Measurements from ENCODE around the gene DCST2.

The DCST2 gene

DNA sequence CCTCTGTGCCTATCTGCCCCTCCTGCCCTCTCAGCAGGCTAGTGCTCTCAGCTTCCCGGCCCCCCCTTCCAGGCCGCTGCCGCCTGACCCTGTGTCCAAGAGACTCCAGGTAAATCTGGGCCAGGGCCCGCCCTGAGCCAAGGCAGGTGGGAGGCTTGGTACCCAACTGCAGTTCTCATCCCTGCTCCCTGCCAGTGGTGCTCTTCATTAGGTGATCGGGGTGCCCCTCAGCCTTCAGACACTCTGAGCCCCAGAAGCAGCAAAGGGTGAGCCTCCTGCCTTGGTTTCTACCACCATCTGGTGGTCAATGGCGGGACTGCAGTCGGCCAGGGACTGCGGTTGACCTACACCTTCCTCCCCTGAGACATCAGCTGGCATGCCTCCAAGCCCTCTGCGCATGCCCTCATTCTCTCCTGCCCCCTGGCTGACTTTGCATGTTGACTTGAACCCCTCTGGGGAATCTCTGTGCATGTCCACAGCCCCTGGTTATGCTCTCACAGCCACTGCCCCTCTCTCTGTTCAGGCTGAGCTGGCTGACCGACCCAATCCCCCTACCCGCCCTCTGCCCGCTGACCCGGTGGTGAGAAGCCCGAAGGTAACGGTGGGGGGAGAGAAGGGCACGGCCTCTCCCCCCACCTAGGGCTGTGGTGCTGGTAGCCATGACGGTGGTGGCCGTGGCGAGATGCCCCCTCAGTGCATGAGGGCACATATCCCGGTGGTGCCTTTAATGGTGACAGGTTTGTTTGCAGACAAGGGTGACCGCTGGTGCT lies 28.0 kb upstream of the DCST2 start:
- H3K4ac ChIP-seq (ENCODE audit: low read length): peak overlapping the region; percentile 81
- H3K27ac ChIP-seq (replicated peaks; ENCODE audit: low read length): no peak overlapping the region
- H3K4me2 ChIP-seq (ENCODE audit: insufficient read depth, low read length, poor library complexity, severe bottlenecking): peak overlapping the region; percentile 93
- no peak overlapping the region for H4K91ac ChIP-seq (ENCODE audit: low read depth, low read length, poor library complexity)
- peak overlapping the region; percentile 78 for H3K18ac ChIP-seq (ENCODE audit: low read length)
- no peaks in the 10 kb centered on the region for H3K27me3 ChIP-seq (ENCODE audit: control insufficient read depth in 3 of 3, insufficient read depth in 3 of 3, low read depth in 1 of 3, low read length in 3 of 3)
- no peak overlapping the region for H3K4me3 ChIP-seq (ENCODE audit: low read length in 2 of 2)
- no CpG with 5 or more reads among the region's 21 CpGs for WGBS, 2 donors (ENCODE audit: extremely low coverage in 2 of 2, insufficient read length in 2 of 2, insufficient replicate concordance in 1 of 2)
- DNase-seq (ENCODE audit: low spot score): peak; percentile 88
- H2AK5ac ChIP-seq (ENCODE audit: low read depth, low read length): peak overlapping the region; percentile 93
- peak overlapping the region; percentile 79 for H3K9ac ChIP-seq (ENCODE audit: low read depth, low read length, poor library complexity)
- peak overlapping the region; percentile 19 for H2BK120ac ChIP-seq (ENCODE audit: low read depth, low read length)
- no peaks in the 10 kb centered on the region for H3K9me3 ChIP-seq (replicated peaks in 1 of 2; ENCODE audit: control insufficient read depth in 2 of 2, insufficient read depth in 1 of 2, low read depth in 1 of 2, low read length in 2 of 2)
- H2BK15ac ChIP-seq (ENCODE audit: low read length): peak overlapping the region; percentile 86
- H3K23ac ChIP-seq (ENCODE audit: low read depth, low read length, poor library complexity): peak overlapping the region; percentile 57
- peaks cover 20 to 38% of the 10 kb centered on the region in 2 donors for H3K36me3 ChIP-seq (replicated peaks in 1 of 2; ENCODE audit: control insufficient read depth in 2 of 2, insufficient read depth in 2 of 2, low read length in 2 of 2)
- H3K79me1 ChIP-seq (ENCODE audit: low read depth, low read length): peaks cover 8% of the 10 kb centered on the region
- H4K8ac ChIP-seq (ENCODE audit: low read depth, low read length): no peak overlapping the region
- no peak overlapping the region for H2BK12ac ChIP-seq (ENCODE audit: low read length)
- H2BK5ac ChIP-seq (ENCODE audit: low read length): peak overlapping the region; percentile 88
- no peak overlapping the region for H2AFZ ChIP-seq (ENCODE audit: low read length)
- H3K14ac ChIP-seq (ENCODE audit: low read length): no peak overlapping the region
- H3K4me1 ChIP-seq (ENCODE audit: control insufficient read depth in 2 of 2, insufficient read depth in 1 of 2, low read depth in 1 of 2, low read length in 2 of 2): peaks cover 12 to 15% of the 10 kb centered on the region in 2 donors

DNA sequence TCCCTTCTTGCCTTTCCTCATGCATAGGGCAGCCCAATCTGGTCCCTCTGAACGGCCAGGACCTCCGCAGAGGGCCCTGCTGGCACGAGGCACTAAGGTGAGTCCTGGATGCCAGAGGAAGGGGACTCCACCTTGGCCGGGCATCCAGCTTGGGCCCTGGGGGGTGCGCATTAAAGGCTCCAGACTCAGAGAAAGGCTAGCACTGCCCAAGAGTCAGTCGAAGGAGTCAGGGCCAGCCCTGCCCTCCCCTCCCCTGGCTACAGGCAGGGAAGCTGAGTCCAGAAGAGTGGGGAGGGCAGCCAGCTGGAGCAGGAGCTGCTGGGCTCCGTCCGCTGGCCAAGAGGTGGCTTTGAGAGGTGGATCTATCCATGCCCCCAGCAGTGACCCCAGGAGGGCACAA lies 27.2 kb upstream of the DCST2 start:
- H3K36me3 ChIP-seq (replicated peaks in 1 of 2; ENCODE audit: control insufficient read depth in 2 of 2, insufficient read depth in 2 of 2, low read length in 2 of 2): peaks cover 21 to 40% of the 10 kb centered on the region in 2 donors
- H3K4me3 ChIP-seq (ENCODE audit: low read length in 2 of 2): no peak overlapping the region
- peaks cover 7% of the 10 kb centered on the region for H3K79me1 ChIP-seq (ENCODE audit: low read depth, low read length)
- WGBS, 2 donors (ENCODE audit: extremely low coverage in 2 of 2, insufficient read length in 2 of 2, insufficient replicate concordance in 1 of 2): no CpG with 5 or more reads among the region's 8 CpGs
- H3K4ac ChIP-seq (ENCODE audit: low read length): no peak overlapping the region
- no peak overlapping the region for H3K27ac ChIP-seq (replicated peaks; ENCODE audit: low read length)
- no peak overlapping the region for H2AFZ ChIP-seq (ENCODE audit: low read length)
- H3K23ac ChIP-seq (ENCODE audit: low read depth, low read length, poor library complexity): no peak overlapping the region
- no peak overlapping the region for H2BK15ac ChIP-seq (ENCODE audit: low read length)
- H3K14ac ChIP-seq (ENCODE audit: low read length): no peak overlapping the region
- H3K4me2 ChIP-seq (ENCODE audit: insufficient read depth, low read length, poor library complexity, severe bottlenecking): no peak overlapping the region
- no peaks in the 10 kb centered on the region for H3K9me3 ChIP-seq (replicated peaks in 1 of 2; ENCODE audit: control insufficient read depth in 2 of 2, insufficient read depth in 1 of 2, low read depth in 1 of 2, low read length in 2 of 2)
- no peak overlapping the region for H3K9ac ChIP-seq (ENCODE audit: low read depth, low read length, poor library complexity)
- peak overlapping the region; percentile 19 for H2BK120ac ChIP-seq (ENCODE audit: low read depth, low read length)
- no peak overlapping the region for H4K8ac ChIP-seq (ENCODE audit: low read depth, low read length)
- peak overlapping the region; percentile 88 for H2BK5ac ChIP-seq (ENCODE audit: low read length)
- H2AK5ac ChIP-seq (ENCODE audit: low read depth, low read length): peak overlapping the region; percentile 93
- no peak for DNase-seq (ENCODE audit: low spot score)
- H4K91ac ChIP-seq (ENCODE audit: low read depth, low read length, poor library complexity): no peak overlapping the region
- no peaks in the 10 kb centered on the region for H3K27me3 ChIP-seq (ENCODE audit: control insufficient read depth in 3 of 3, insufficient read depth in 3 of 3, low read depth in 1 of 3, low read length in 3 of 3)
- peaks cover 12 to 15% of the 10 kb centered on the region in 2 donors for H3K4me1 ChIP-seq (ENCODE audit: control insufficient read depth in 2 of 2, insufficient read depth in 1 of 2, low read depth in 1 of 2, low read length in 2 of 2)
- peak overlapping the region; percentile 35 for H3K18ac ChIP-seq (ENCODE audit: low read length)
- no peak overlapping the region for H2BK12ac ChIP-seq (ENCODE audit: low read length)

DNA sequence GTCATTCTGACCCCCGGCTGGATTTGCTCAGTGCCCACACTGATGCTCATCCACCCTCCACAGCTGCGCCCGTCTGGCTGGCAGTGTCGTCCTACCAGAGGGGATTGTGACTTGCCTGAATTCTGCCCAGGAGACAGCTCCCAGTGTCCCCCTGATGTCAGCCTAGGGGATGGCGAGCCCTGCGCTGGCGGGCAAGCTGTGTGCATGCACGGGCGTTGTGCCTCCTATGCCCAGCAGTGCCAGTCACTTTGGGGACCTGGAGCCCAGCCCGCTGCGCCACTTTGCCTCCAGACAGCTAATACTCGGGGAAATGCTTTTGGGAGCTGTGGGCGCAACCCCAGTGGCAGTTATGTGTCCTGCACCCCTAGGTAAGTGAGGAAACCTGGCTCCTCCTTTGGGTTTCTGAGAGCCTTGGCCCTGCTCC lies 24.2 kb upstream of the DCST2 start:
- Histone ChIP-seq H2BK5ac (ENCODE audit: low read length) (no peak overlapping the region), H2BK120ac (ENCODE audit: low read depth, low read length) (no peak overlapping the region), H3K4me3 (ENCODE audit: low read length in 2 of 2) (no peak overlapping the region), H3K4ac (ENCODE audit: low read length) (no peak overlapping the region), H4K91ac (ENCODE audit: low read depth, low read length, poor library complexity) (no peak overlapping the region), H3K23ac (ENCODE audit: low read depth, low read length, poor library complexity) (no peak overlapping the region), H3K9me3 (replicated peaks in 1 of 2; ENCODE audit: control insufficient read depth in 2 of 2, insufficient read depth in 1 of 2, low read depth in 1 of 2, low read length in 2 of 2) (no peaks in the 10 kb centered on the region), H3K9ac (ENCODE audit: low read depth, low read length, poor library complexity) (no peak overlapping the region), H2AFZ (ENCODE audit: low read length) (no peak overlapping the region), H3K18ac (ENCODE audit: low read length) (no peak overlapping the region), H3K14ac (ENCODE audit: low read length) (no peak overlapping the region), H2BK15ac (ENCODE audit: low read length) (no peak overlapping the region), H3K79me1 (ENCODE audit: low read depth, low read length) (peaks cover 5% of the 10 kb centered on the region), H2AK5ac (ENCODE audit: low read depth, low read length) (no peak overlapping the region), H3K27ac (replicated peaks; ENCODE audit: low read length) (no peak overlapping the region), H3K36me3 (replicated peaks in 1 of 2; ENCODE audit: control insufficient read depth in 2 of 2, insufficient read depth in 2 of 2, low read length in 2 of 2) (peaks cover 30 to 56% of the 10 kb centered on the region in 2 donors), H2BK12ac (ENCODE audit: low read length) (no peak overlapping the region), H3K4me2 (ENCODE audit: insufficient read depth, low read length, poor library complexity, severe bottlenecking) (no peak overlapping the region), H3K4me1 (ENCODE audit: control insufficient read depth in 2 of 2, insufficient read depth in 1 of 2, low read depth in 1 of 2, low read length in 2 of 2) (peaks cover 5 to 9% of the 10 kb centered on the region in 2 donors), H4K8ac (ENCODE audit: low read depth, low read length) (no peak overlapping the region), H3K27me3 (ENCODE audit: control insufficient read depth in 3 of 3, insufficient read depth in 3 of 3, low read depth in 1 of 3, low read length in 3 of 3) (no peaks in the 10 kb centered on the region)
- no peak for DNase-seq (ENCODE audit: low spot score)
- WGBS, 2 donors (ENCODE audit: extremely low coverage in 2 of 2, insufficient read length in 2 of 2, insufficient replicate concordance in 1 of 2): no CpG with 5 or more reads among the region's 13 CpGs

DNA sequence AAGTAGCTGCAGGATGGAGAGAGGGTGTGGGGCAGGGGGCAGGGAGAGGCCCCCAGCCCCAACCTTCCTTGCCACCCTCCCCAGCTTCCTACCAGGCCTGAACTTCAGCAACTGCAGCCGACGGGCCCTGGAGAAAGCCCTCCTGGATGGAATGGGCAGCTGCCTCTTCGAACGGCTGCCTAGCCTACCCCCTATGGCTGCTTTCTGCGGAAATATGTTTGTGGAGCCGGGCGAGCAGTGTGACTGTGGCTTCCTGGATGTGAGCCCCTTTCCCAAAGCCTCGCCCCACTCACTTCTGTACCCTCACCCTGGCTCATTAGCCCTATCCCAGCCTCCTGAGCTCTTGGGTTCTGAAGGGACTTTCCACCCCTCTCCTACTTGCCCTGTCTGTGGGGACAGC lies 23.5 kb upstream of the DCST2 start:
- Histone ChIP-seq H3K9me3 (replicated peaks in 1 of 2; ENCODE audit: control insufficient read depth in 2 of 2, insufficient read depth in 1 of 2, low read depth in 1 of 2, low read length in 2 of 2) (no peaks in the 10 kb centered on the region), H2BK5ac (ENCODE audit: low read length) (no peak overlapping the region), H3K18ac (ENCODE audit: low read length) (no peak overlapping the region), H2AFZ (ENCODE audit: low read length) (no peak overlapping the region), H3K4me2 (ENCODE audit: insufficient read depth, low read length, poor library complexity, severe bottlenecking) (no peak overlapping the region), H2BK15ac (ENCODE audit: low read length) (no peak overlapping the region), H3K79me1 (ENCODE audit: low read depth, low read length) (peaks cover 4% of the 10 kb centered on the region), H3K23ac (ENCODE audit: low read depth, low read length, poor library complexity) (no peak overlapping the region), H3K4ac (ENCODE audit: low read length) (no peak overlapping the region), H2BK120ac (ENCODE audit: low read depth, low read length) (no peak overlapping the region), H3K9ac (ENCODE audit: low read depth, low read length, poor library complexity) (no peak overlapping the region), H3K27ac (replicated peaks; ENCODE audit: low read length) (no peak overlapping the region), H3K14ac (ENCODE audit: low read length) (no peak overlapping the region), H3K36me3 (replicated peaks in 1 of 2; ENCODE audit: control insufficient read depth in 2 of 2, insufficient read depth in 2 of 2, low read length in 2 of 2) (peaks cover 30 to 56% of the 10 kb centered on the region in 2 donors), H4K8ac (ENCODE audit: low read depth, low read length) (no peak overlapping the region), H3K27me3 (ENCODE audit: control insufficient read depth in 3 of 3, insufficient read depth in 3 of 3, low read depth in 1 of 3, low read length in 3 of 3) (no peaks in the 10 kb centered on the region), H3K4me1 (ENCODE audit: control insufficient read depth in 2 of 2, insufficient read depth in 1 of 2, low read depth in 1 of 2, low read length in 2 of 2) (peaks cover 3 to 10% of the 10 kb centered on the region in 2 donors), H2BK12ac (ENCODE audit: low read length) (no peak overlapping the region), H2AK5ac (ENCODE audit: low read depth, low read length) (no peak overlapping the region), H3K4me3 (ENCODE audit: low read length in 2 of 2) (no peak overlapping the region), H4K91ac (ENCODE audit: low read depth, low read length, poor library complexity) (no peak overlapping the region)
- no CpG with 5 or more reads among the region's 8 CpGs for WGBS, 2 donors (ENCODE audit: extremely low coverage in 2 of 2, insufficient read length in 2 of 2, insufficient replicate concordance in 1 of 2)
- DNase-seq (ENCODE audit: low spot score): no peak

Measured in neuronal stem cell (in vitro differentiated cells).